MM.1S (cell line): ENCODE results near the gene SDK1.

Experiments
- DNase-seq: peaks from one replicate; pipeline ENCODE4 v3.0.0-alpha.2; 2015
- H2AFZ ChIP-seq: fragments of 300-600 bp; sonication (generic); 2 replicates; pipeline ENCODE4 v1.6.0; 2016; ENCODE audit warnings: antibody characterized with exemption, low read length
- H3F3A ChIP-seq: fragments of 300-600 bp; sonication (generic); 2 replicates; pipeline ENCODE4 v1.6.1; 2016; ENCODE audit warnings: mild to moderate bottlenecking, antibody characterized with exemption, low read length, moderate library complexity, mixed read lengths; ENCODE audit not compliant: insufficient read depth
- H3K27ac ChIP-seq: fragments of 300-600 bp; sonication (generic); 2 replicates; pipeline ENCODE4 v1.5.1; 2016; ENCODE audit warnings: mild to moderate bottlenecking, low read length
- H3K27me3 ChIP-seq: fragments of 300-600 bp; sonication (generic); replicated peaks from 2 replicates; pipeline ENCODE4 v1.6.0; 2016; ENCODE audit warnings: low read length; ENCODE audit not compliant: insufficient read depth
- H3K36me3 ChIP-seq: fragments of 300-600 bp; sonication (generic); replicated peaks from 2 replicates; pipeline ENCODE4 v1.6.1; 2016; ENCODE audit warnings: mild to moderate bottlenecking, low read length, mixed read lengths; ENCODE audit not compliant: insufficient read depth
- H3K4me1 ChIP-seq: fragments of 300-600 bp; sonication (generic); 2 replicates; pipeline ENCODE4 v1.6.1; 2016; ENCODE audit warnings: low read length, mixed read lengths
- H3K4me2 ChIP-seq: fragments of 300-600 bp; sonication (generic); 2 replicates; pipeline ENCODE4 v1.6.0; 2016; ENCODE audit warnings: low read depth, low read length
- H3K4me3 ChIP-seq: fragments of 300-600 bp; sonication (generic); 2 replicates; pipeline ENCODE4 v1.5.1; 2016; ENCODE audit warnings: low read length, mixed read lengths
- H3K79me2 ChIP-seq: fragments of 300-600 bp; sonication (generic); 2 replicates; pipeline ENCODE4 v1.6.1; 2016; ENCODE audit warnings: mixed run types, low read length, mixed read lengths
- H3K9ac ChIP-seq: fragments of 300-600 bp; sonication (generic); 2 replicates; pipeline ENCODE4 v1.6.1; 2016; ENCODE audit warnings: low read length, mixed read lengths
- H3K9me2 ChIP-seq: fragments of 300-600 bp; sonication (generic); replicated peaks from 2 replicates; pipeline ENCODE4 v1.6.1; 2016; ENCODE audit warnings: mild to moderate bottlenecking, low read length, mixed read lengths; ENCODE audit not compliant: insufficient read depth
- H3K9me3 ChIP-seq: fragments of 300-600 bp; sonication (generic); replicated peaks from 2 replicates; pipeline ENCODE4 v1.6.1; 2016; ENCODE audit warnings: mild to moderate bottlenecking, low read length, mixed read lengths; ENCODE audit not compliant: insufficient read depth
- H4K20me1 ChIP-seq: fragments of 300-600 bp; sonication (generic); 2 replicates; pipeline ENCODE4 v1.6.1; 2016; ENCODE audit warnings: mild to moderate bottlenecking, low read length, moderate library complexity, mixed read lengths; ENCODE audit not compliant: insufficient read depth
- CTCF ChIP-seq: fragments of 300-600 bp; sonication (generic); IDR thresholded peaks from 2 replicates; pipeline ENCODE4 v1.5.1; 2016; ENCODE audit warnings: antibody characterized with exemption, low read length, mixed read lengths
- EZH2 ChIP-seq: fragments of 300-600 bp; sonication (generic); optimal IDR thresholded peaks from 2 replicates; pipeline ENCODE3; 2017; ENCODE audit warnings: low read depth, mild to moderate bottlenecking, antibody characterized with exemption, low read length, mixed read lengths
- EZH2phosphoT487 ChIP-seq: fragments of 300-600 bp; sonication (generic); IDR thresholded peaks from 2 replicates; pipeline ENCODE4 v1.6.1; 2018; ENCODE audit warnings: antibody characterized with exemption, low read length

The SDK1 gene

GRCh38 chr7:3807824-3808223 is 506.8 kb downstream of the SDK1 start:
- Histone ChIP-seq H3K27me3 (no peaks in the 10 kb centered on the region), H4K20me1 (no peaks in the 10 kb centered on the region), H3K79me2 (no peaks in the 10 kb centered on the region), H3K4me2 (no peak overlapping the region), H3K36me3 (no peaks in the 10 kb centered on the region), H3K4me3 (no peak overlapping the region), H3K4me1 (no peaks in the 10 kb centered on the region), H3K9me2 (no peaks in the 10 kb centered on the region), H3K9ac (no peak overlapping the region), H3K9me3 (no peaks in the 10 kb centered on the region), H3K27ac (no peak overlapping the region), H2AFZ (no peak overlapping the region), H3F3A (no peaks in the 10 kb centered on the region)
- no peak for DNase-seq
- no peak for TF ChIP-seq EZH2phosphoT487
- TF ChIP-seq CTCF = no peak
- no peak for TF ChIP-seq EZH2

- no peaks in the 10 kb centered on the region for H3K9me2 ChIP-seq
- H3K4me2 ChIP-seq = no peak overlapping the region
- no peaks in the 10 kb centered on the region for H3K79me2 ChIP-seq
- no peak overlapping the region for H2AFZ ChIP-seq
- no peak overlapping the region for H3K4me3 ChIP-seq
- H3K36me3 ChIP-seq = no peaks in the 10 kb centered on the region
- H3K27ac ChIP-seq = no peak overlapping the region
- TF ChIP-seq CTCF = no peak
- TF ChIP-seq EZH2phosphoT487 = no peak
- no peak for TF ChIP-seq EZH2
- DNase-seq = no peak
- no peaks in the 10 kb centered on the region for H3K9me3 ChIP-seq
- H3K9ac ChIP-seq = no peak overlapping the region
- no peaks in the 10 kb centered on the region for H4K20me1 ChIP-seq
- H3K27me3 ChIP-seq = no peaks in the 10 kb centered on the region
- no peaks in the 10 kb centered on the region for H3F3A ChIP-seq
- H3K4me1 ChIP-seq = no peaks in the 10 kb centered on the region
Observed at GRCh38 chr7:3821488-3821887, 520.4 kb downstream of the SDK1 start.

GRCh38 chr7:3825491-3825890 is 524.4 kb downstream of the SDK1 start:
- H3K79me2 ChIP-seq = no peaks in the 10 kb centered on the region
- no peak overlapping the region for H2AFZ ChIP-seq
- no peak overlapping the region for H3K4me2 ChIP-seq
- no peak for TF ChIP-seq EZH2
- no peaks in the 10 kb centered on the region for H3K36me3 ChIP-seq
- no peak for DNase-seq
- no peaks in the 10 kb centered on the region for H4K20me1 ChIP-seq
- no peak overlapping the region for H3K4me3 ChIP-seq
- H3K27ac ChIP-seq = no peak overlapping the region
- H3F3A ChIP-seq = no peaks in the 10 kb centered on the region
- H3K4me1 ChIP-seq = no peaks in the 10 kb centered on the region
- H3K27me3 ChIP-seq = no peaks in the 10 kb centered on the region
- no peaks in the 10 kb centered on the region for H3K9me3 ChIP-seq
- H3K9me2 ChIP-seq = no peaks in the 10 kb centered on the region
- no peak overlapping the region for H3K9ac ChIP-seq

- Histone ChIP-seq H3K27me3 (no peaks in the 10 kb centered on the region), H3K4me3 (no peak overlapping the region), H3K79me2 (no peaks in the 10 kb centered on the region), H3K27ac (no peak overlapping the region), H3K9me3 (no peaks in the 10 kb centered on the region), H3K9me2 (no peaks in the 10 kb centered on the region), H2AFZ (no peak overlapping the region), H3K9ac (no peak overlapping the region), H3K4me2 (no peak overlapping the region), H3F3A (no peaks in the 10 kb centered on the region), H4K20me1 (no peaks in the 10 kb centered on the region), H3K4me1 (no peaks in the 10 kb centered on the region), H3K36me3 (no peaks in the 10 kb centered on the region)
- TF ChIP-seq EZH2phosphoT487 (no peak), EZH2 (no peak), CTCF (no peak)
- DNase-seq = no peak
Observed at GRCh38 chr7:3832199-3832598, 531.1 kb downstream of the SDK1 start.
